GM23338 (cell line): Measurements from ENCODE around the gene OR8G1. TPM values are rescaled to one million over a fixed set of nuclear protein-coding genes. Genes with fewer than 3 reads are reported as not detected.

Source experiments
- ATAC-seq: fragments of 200-7000 bp; cut with Tn5 transposase; 3 replicates; pipeline ENCODE4 v1.9.1; 2020
- DNase-seq: peaks from one replicate; pipeline ENCODE4 v3.0.0-alpha.2; 2015; ENCODE audit warnings: low spot score
- H2AFZ ChIP-seq: fragments of 200-600 bp; sonication (generic); 2 replicates; pipeline ENCODE4 v1.8.0; 2016; ENCODE audit warnings: antibody characterized with exemption, mild to moderate bottlenecking, moderate library complexity
- H3F3A ChIP-seq: fragments of 200-600 bp; sonication (generic); replicated peaks from 2 replicates; pipeline ENCODE4 v1.8.0; 2017; ENCODE audit warnings: antibody characterized with exemption, mixed run types, low read depth
- H3K27ac ChIP-seq: fragments of 200-600 bp; sonication (generic); 2 replicates; pipeline ENCODE4 v1.6.1; 2016; ENCODE audit warnings: low read depth
- H3K27me3 ChIP-seq: fragments of 200-600 bp; sonication (generic); 2 replicates; pipeline ENCODE4 v1.8.0; 2016; ENCODE audit warnings: mild to moderate bottlenecking, mixed run types, moderate library complexity; ENCODE audit not compliant: insufficient read depth
- H3K36me3 ChIP-seq: fragments of 200-600 bp; sonication (generic); 2 replicates; pipeline ENCODE4 v1.8.0; 2016; ENCODE audit warnings: mild to moderate bottlenecking; ENCODE audit not compliant: insufficient read depth
- H3K4me1 ChIP-seq: fragments of 200-600 bp; sonication (generic); 2 replicates; pipeline ENCODE4 v1.8.0; 2016; ENCODE audit warnings: mild to moderate bottlenecking, moderate library complexity; ENCODE audit not compliant: insufficient read depth
- H3K4me2 ChIP-seq: fragments of 200-600 bp; sonication (generic); 2 replicates; pipeline ENCODE4 v1.7.1; 2017; ENCODE audit warnings: mixed run types
- H3K4me3 ChIP-seq: fragments of 200-600 bp; sonication (generic); 2 replicates; pipeline ENCODE4 v1.6.1; 2016; ENCODE audit warnings: mixed run types
- H3K79me2 ChIP-seq: fragments of 200-600 bp; sonication (generic); replicated peaks from 2 replicates; pipeline ENCODE4 v1.8.0; 2017; ENCODE audit warnings: mild to moderate bottlenecking; ENCODE audit not compliant: insufficient read depth
- H3K9me2 ChIP-seq: fragments of 200-600 bp; sonication (generic); 2 replicates; pipeline ENCODE4 v1.8.0; 2017; ENCODE audit not compliant: insufficient read depth
- H4K20me1 ChIP-seq: fragments of 200-600 bp; sonication (generic); replicated peaks from 2 replicates; pipeline ENCODE4 v1.8.0; 2017; ENCODE audit warnings: mild to moderate bottlenecking; ENCODE audit not compliant: insufficient read depth
- H3K27ac Mint-ChIP-seq: 2 replicates; pipeline ENCODE4 v1.8.0; 2020; ENCODE audit warnings: inconsistent platforms, mild to moderate bottlenecking, moderate library complexity, mixed read lengths
- H3K27me3 Mint-ChIP-seq: 3 replicates; pipeline ENCODE4 v1.8.0; 2022; ENCODE audit warnings: low read depth, mild to moderate bottlenecking, moderate library complexity, mixed read lengths, inconsistent platforms; ENCODE audit not compliant: insufficient read depth, poor library complexity
- H3K36me3 Mint-ChIP-seq: 3 replicates; pipeline ENCODE4 v1.8.0; 2021; ENCODE audit warnings: low read depth, mild to moderate bottlenecking, inconsistent platforms, moderate library complexity, mixed read lengths
- H3K4me1 Mint-ChIP-seq: 3 replicates; pipeline ENCODE4 v1.8.0; 2020; ENCODE audit warnings: mild to moderate bottlenecking, inconsistent platforms, mixed read lengths
- H3K4me3 Mint-ChIP-seq: 3 replicates; pipeline ENCODE4 v1.8.0; 2021; ENCODE audit warnings: moderate library complexity, mild to moderate bottlenecking, inconsistent platforms, mixed read lengths
- H3K9me3 Mint-ChIP-seq: 3 replicates; pipeline ENCODE4 v1.8.0; 2020; ENCODE audit warnings: moderate library complexity, mild to moderate bottlenecking, inconsistent platforms, mixed read lengths
- CREB1 ChIP-seq: fragments of 250-450 bp; sonication (Bioruptor Pico); IDR thresholded peaks from 2 replicates; pipeline ENCODE4 v1.5.0; 2020; ENCODE audit warnings: low read depth, mild to moderate bottlenecking, moderate library complexity
- EZH2 ChIP-seq: fragments of 200-600 bp; sonication (generic); IDR thresholded peaks from one replicate; pipeline ENCODE4 v1.8.0; 2017; ENCODE audit warnings: antibody characterized with exemption, mild to moderate bottlenecking, low read depth; ENCODE audit not compliant: unreplicated experiment
- EZH2phosphoT487 ChIP-seq: fragments of 200-600 bp; sonication (generic); IDR thresholded peaks from one replicate; pipeline ENCODE4 v1.8.1; 2018; ENCODE audit warnings: antibody characterized with exemption; ENCODE audit not compliant: unreplicated experiment
- JUNB ChIP-seq: IDR thresholded peaks from one replicate; pipeline ENCODE4 v1.6.1; 2016; ENCODE audit warnings: antibody characterized with exemption; ENCODE audit not compliant: unreplicated experiment
- NANOG ChIP-seq: IDR thresholded peaks from 2 replicates; pipeline ENCODE4 v1.6.1; 2016; ENCODE audit warnings: antibody characterized with exemption, borderline replicate concordance
- POLR2AphosphoS5 ChIP-seq: IDR thresholded peaks from 2 replicates; pipeline ENCODE4 v1.6.1; 2016; ENCODE audit warnings: antibody characterized with exemption, low read depth
- STAT1 ChIP-seq: IDR thresholded peaks from one replicate; pipeline ENCODE4 v1.6.1; 2016; ENCODE audit warnings: antibody characterized with exemption; ENCODE audit not compliant: unreplicated experiment
- ZNF114 ChIP-seq: fragments of 250-450 bp; sonication (Bioruptor Pico); IDR thresholded peaks from 2 replicates; pipeline ENCODE4 v1.5.0; 2020; ENCODE audit warnings: mild to moderate bottlenecking, moderate library complexity
- ZNF331 ChIP-seq: fragments of 250-450 bp; sonication (Bioruptor Pico); IDR thresholded peaks from 2 replicates; pipeline ENCODE4 v1.5.0; 2020; ENCODE audit warnings: low read depth, mild to moderate bottlenecking, moderate library complexity
- polyA plus RNA-seq: library from polyadenylated mRNA; unstranded; fragments of >200 nt; fragmentation: Nextera tagmentation; extraction: Ambion mirVana; gene quantifications from 2 replicates; pipeline ENCODE4 v1.2.1, GENCODE V29; 2016
- total RNA-seq: library from RNA; depleted of rRNA; stranded (reverse); fragments of >200 nt; shearing (Covaris generic); gene quantifications from 2 replicates; pipeline ENCODE4 v1.2.3, GENCODE V29; 2014
- TF ChIP-seq, protein P1 (sequence below), 2 experiments: fragments of 200-600 bp in 1 of 2; sonication (generic) in 1 of 2; conservative IDR thresholded peaks; 2 replicates each; pipeline versions ENCODE4 v1.5.1 to v1.6.1; 2016 to 2017; ENCODE audit warnings: antibody characterized with exemption in 2 of 2, low read depth in 2 of 2, mild to moderate bottlenecking in 2 of 2, moderate library complexity in 1 of 2
- TF ChIP-seq, protein P2 (sequence below): IDR thresholded peaks from one replicate; pipeline ENCODE4 v1.6.1; 2018; ENCODE audit warnings: antibody characterized with exemption; ENCODE audit not compliant: unreplicated experiment
- TF ChIP-seq, protein P3 (sequence below): IDR thresholded peaks from 2 replicates; pipeline ENCODE4 v1.6.1; 2016; ENCODE audit warnings: antibody characterized with exemption
- TF ChIP-seq, protein P4 (sequence below): fragments of 250-450 bp; sonication (Bioruptor Pico); IDR thresholded peaks from 2 replicates; pipeline ENCODE4 v1.5.0; 2020; ENCODE audit warnings: mild to moderate bottlenecking, moderate library complexity

The OR8G1 gene
- total and polyA plus RNA-seq, 2 experiments from 2014 or later, result not detected

DNA sequence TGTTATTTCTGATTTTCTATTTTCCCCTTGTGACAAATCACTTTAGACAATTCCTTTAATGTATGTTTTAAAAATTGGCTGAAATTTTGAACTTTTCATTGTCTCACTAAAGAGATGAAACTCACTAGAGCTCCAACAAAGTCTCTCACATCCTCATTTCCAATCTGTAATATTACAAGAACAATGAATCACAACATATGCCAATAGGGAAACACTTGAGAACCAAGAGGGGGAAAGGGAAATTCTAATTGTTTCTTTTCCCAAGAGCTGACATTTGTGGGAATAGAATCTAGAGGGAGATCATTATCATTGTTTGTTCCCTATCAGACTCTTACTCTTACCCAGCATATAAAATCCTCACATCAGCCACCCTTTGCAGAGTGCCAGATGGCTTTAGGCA is 29.6 kb upstream of the OR8G1 start:
- ATAC-seq, result no peak
- no peaks in the 10 kb centered on the region for H3K27me3 ChIP-seq
- H3K4me1 Mint-ChIP-seq, result no peaks in the 10 kb centered on the region
- no peak for DNase-seq
- no peaks in the 10 kb centered on the region for H3K79me2 ChIP-seq
- H4K20me1 ChIP-seq, result no peaks in the 10 kb centered on the region
- no peaks in the 10 kb centered on the region for H3F3A ChIP-seq
- no peaks in the 10 kb centered on the region for H3K9me2 ChIP-seq
- H3K36me3 Mint-ChIP-seq, result no peaks in the 10 kb centered on the region
- no peak overlapping the region for H2AFZ ChIP-seq
- H3K4me3 ChIP-seq, result no peak overlapping the region
- no peak overlapping the region for H3K4me2 ChIP-seq
- H3K27ac ChIP-seq, result no peak overlapping the region
- no peaks in the 10 kb centered on the region for H3K36me3 ChIP-seq
- H3K4me1 ChIP-seq, result no peaks in the 10 kb centered on the region
- no peaks in the 10 kb centered on the region for H3K27me3 Mint-ChIP-seq
- TF ChIP-seq ZNF114 (CRISPR knock-in tag), result no peak
- TF ChIP-seq, protein P1, sequence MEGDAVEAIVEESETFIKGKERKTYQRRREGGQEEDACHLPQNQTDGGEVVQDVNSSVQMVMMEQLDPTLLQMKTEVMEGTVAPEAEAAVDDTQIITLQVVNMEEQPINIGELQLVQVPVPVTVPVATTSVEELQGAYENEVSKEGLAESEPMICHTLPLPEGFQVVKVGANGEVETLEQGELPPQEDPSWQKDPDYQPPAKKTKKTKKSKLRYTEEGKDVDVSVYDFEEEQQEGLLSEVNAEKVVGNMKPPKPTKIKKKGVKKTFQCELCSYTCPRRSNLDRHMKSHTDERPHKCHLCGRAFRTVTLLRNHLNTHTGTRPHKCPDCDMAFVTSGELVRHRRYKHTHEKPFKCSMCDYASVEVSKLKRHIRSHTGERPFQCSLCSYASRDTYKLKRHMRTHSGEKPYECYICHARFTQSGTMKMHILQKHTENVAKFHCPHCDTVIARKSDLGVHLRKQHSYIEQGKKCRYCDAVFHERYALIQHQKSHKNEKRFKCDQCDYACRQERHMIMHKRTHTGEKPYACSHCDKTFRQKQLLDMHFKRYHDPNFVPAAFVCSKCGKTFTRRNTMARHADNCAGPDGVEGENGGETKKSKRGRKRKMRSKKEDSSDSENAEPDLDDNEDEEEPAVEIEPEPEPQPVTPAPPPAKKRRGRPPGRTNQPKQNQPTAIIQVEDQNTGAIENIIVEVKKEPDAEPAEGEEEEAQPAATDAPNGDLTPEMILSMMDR (conservative IDR thresholded peaks at IDR 0.05; ENCODE audit: low read depth in 2 of 2), result no peak
- no peak for TF ChIP-seq EZH2
- no peak for TF ChIP-seq CREB1 (CRISPR knock-in tag)
- TF ChIP-seq ZNF331 (CRISPR knock-in tag), result no peak
- TF ChIP-seq, protein P2, sequence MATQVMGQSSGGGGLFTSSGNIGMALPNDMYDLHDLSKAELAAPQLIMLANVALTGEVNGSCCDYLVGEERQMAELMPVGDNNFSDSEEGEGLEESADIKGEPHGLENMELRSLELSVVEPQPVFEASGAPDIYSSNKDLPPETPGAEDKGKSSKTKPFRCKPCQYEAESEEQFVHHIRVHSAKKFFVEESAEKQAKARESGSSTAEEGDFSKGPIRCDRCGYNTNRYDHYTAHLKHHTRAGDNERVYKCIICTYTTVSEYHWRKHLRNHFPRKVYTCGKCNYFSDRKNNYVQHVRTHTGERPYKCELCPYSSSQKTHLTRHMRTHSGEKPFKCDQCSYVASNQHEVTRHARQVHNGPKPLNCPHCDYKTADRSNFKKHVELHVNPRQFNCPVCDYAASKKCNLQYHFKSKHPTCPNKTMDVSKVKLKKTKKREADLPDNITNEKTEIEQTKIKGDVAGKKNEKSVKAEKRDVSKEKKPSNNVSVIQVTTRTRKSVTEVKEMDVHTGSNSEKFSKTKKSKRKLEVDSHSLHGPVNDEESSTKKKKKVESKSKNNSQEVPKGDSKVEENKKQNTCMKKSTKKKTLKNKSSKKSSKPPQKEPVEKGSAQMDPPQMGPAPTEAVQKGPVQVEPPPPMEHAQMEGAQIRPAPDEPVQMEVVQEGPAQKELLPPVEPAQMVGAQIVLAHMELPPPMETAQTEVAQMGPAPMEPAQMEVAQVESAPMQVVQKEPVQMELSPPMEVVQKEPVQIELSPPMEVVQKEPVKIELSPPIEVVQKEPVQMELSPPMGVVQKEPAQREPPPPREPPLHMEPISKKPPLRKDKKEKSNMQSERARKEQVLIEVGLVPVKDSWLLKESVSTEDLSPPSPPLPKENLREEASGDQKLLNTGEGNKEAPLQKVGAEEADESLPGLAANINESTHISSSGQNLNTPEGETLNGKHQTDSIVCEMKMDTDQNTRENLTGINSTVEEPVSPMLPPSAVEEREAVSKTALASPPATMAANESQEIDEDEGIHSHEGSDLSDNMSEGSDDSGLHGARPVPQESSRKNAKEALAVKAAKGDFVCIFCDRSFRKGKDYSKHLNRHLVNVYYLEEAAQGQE, result no peak
- TF ChIP-seq, protein P3, sequence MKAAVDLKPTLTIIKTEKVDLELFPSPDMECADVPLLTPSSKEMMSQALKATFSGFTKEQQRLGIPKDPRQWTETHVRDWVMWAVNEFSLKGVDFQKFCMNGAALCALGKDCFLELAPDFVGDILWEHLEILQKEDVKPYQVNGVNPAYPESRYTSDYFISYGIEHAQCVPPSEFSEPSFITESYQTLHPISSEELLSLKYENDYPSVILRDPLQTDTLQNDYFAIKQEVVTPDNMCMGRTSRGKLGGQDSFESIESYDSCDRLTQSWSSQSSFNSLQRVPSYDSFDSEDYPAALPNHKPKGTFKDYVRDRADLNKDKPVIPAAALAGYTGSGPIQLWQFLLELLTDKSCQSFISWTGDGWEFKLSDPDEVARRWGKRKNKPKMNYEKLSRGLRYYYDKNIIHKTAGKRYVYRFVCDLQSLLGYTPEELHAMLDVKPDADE, result no peak
- no peak for TF ChIP-seq EZH2phosphoT487
- TF ChIP-seq STAT1, result no peak
- no peak for TF ChIP-seq POLR2AphosphoS5
- TF ChIP-seq, protein P4, sequence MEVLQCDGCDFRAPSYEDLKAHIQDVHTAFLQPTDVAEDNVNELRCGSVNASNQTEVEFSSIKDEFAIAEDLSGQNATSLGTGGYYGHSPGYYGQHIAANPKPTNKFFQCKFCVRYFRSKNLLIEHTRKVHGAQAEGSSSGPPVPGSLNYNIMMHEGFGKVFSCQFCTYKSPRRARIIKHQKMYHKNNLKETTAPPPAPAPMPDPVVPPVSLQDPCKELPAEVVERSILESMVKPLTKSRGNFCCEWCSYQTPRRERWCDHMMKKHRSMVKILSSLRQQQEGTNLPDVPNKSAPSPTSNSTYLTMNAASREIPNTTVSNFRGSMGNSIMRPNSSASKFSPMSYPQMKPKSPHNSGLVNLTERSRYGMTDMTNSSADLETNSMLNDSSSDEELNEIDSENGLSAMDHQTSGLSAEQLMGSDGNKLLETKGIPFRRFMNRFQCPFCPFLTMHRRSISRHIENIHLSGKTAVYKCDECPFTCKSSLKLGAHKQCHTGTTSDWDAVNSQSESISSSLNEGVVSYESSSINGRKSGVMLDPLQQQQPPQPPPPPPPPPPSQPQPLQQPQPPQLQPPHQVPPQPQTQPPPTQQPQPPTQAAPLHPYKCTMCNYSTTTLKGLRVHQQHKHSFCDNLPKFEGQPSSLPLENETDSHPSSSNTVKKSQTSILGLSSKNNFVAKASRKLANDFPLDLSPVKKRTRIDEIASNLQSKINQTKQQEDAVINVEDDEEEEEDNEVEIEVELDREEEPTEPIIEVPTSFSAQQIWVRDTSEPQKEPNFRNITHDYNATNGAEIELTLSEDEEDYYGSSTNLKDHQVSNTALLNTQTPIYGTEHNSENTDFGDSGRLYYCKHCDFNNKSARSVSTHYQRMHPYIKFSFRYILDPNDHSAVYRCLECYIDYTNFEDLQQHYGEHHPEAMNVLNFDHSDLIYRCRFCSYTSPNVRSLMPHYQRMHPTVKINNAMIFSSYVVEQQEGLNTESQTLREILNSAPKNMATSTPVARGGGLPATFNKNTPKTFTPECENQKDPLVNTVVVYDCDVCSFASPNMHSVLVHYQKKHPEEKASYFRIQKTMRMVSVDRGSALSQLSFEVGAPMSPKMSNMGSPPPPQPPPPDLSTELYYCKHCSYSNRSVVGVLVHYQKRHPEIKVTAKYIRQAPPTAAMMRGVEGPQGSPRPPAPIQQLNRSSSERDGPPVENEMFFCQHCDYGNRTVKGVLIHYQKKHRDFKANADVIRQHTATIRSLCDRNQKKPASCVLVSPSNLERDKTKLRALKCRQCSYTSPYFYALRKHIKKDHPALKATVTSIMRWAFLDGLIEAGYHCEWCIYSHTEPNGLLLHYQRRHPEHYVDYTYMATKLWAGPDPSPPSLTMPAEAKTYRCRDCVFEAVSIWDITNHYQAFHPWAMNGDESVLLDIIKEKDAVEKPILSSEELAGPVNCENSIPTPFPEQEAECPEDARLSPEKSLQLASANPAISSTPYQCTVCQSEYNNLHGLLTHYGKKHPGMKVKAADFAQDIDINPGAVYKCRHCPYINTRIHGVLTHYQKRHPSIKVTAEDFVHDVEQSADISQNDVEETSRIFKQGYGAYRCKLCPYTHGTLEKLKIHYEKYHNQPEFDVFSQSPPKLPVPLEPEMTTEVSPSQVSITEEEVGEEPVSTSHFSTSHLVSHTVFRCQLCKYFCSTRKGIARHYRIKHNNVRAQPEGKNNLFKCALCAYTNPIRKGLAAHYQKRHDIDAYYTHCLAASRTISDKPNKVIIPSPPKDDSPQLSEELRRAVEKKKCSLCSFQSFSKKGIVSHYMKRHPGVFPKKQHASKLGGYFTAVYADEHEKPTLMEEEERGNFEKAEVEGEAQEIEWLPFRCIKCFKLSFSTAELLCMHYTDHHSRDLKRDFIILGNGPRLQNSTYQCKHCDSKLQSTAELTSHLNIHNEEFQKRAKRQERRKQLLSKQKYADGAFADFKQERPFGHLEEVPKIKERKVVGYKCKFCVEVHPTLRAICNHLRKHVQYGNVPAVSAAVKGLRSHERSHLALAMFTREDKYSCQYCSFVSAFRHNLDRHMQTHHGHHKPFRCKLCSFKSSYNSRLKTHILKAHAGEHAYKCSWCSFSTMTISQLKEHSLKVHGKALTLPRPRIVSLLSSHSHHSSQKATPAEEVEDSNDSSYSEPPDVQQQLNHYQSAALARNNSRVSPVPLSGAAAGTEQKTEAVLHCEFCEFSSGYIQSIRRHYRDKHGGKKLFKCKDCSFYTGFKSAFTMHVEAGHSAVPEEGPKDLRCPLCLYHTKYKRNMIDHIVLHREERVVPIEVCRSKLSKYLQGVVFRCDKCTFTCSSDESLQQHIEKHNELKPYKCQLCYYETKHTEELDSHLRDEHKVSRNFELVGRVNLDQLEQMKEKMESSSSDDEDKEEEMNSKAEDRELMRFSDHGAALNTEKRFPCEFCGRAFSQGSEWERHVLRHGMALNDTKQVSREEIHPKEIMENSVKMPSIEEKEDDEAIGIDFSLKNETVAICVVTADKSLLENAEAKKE, result no peak
- no peak for TF ChIP-seq NANOG
- TF ChIP-seq JUNB, result no peak
- H3K27ac Mint-ChIP-seq, result no peak overlapping the region
- H3K4me3 Mint-ChIP-seq, result no peak overlapping the region
- H3K9me3 Mint-ChIP-seq, result no peaks in the 10 kb centered on the region
